GM12878 (cell line): ENCODE results near the gene SH2D5. TPM values are rescaled to one million over a fixed set of nuclear protein-coding genes. Genes with fewer than 3 reads are reported as not detected.

ENCODE experiments used
- ATAC-seq: fragments of 200-7000 bp; cut with Tn5 transposase; 3 replicates; pipeline ENCODE4 v1.9.1; 2020; ENCODE audit warnings: mild to moderate bottlenecking, moderate library complexity
- BruUV-seq: library from RNA; stranded (reverse); fragments of 400-500 nt; replicated peaks from 2 replicates; lab custom pipeline; 2021; lab: Mats Ljungman, UMichigan
- CTCF ChIA-PET: fragments of 300-600 bp; sonication (Branson Sonifier 250); formaldehyde crosslinking; extraction: SDS; loops from one replicate; lab custom pipeline; 2021; ENCODE audit warnings: inconsistent platforms; lab: Yijun Ruan, JAX
- POLR2A ChIA-PET: fragments of 350-600 bp; formaldehyde crosslinking; extraction: SDS; loops from one replicate; lab custom pipeline; 2021; ENCODE audit warnings: inconsistent platforms; lab: Charles Lee
- RAD21 ChIA-PET: fragments of 300-600 bp; sonication (Branson Sonifier 250); formaldehyde crosslinking; loops from one replicate; lab custom pipeline; 2023; ENCODE audit warnings: antibody characterized with exemption; ENCODE audit not compliant: unreplicated experiment; lab: Charles Lee
- SMC1A ChIA-PET: fragments of 300-600 bp; sonication (Branson Sonifier 250); formaldehyde crosslinking; loops from one replicate; lab custom pipeline; 2023; ENCODE audit not compliant: unreplicated experiment, uncharacterized antibody; lab: Charles Lee
- DNase-seq: peaks from one replicate; pipeline ENCODE4 v3.0.0-alpha.2; 2011; ENCODE audit warnings: low read depth, low spot score
- FAIRE-seq: peaks from 3 replicates; lab custom pipeline; 2011; peaks lifted over from hg19 to GRCh38; lab: Jason Lieb, UNC
- H2AFZ ChIP-seq: 2 replicates; pipeline ENCODE4 v1.6.0; 2011; ENCODE audit warnings: low read depth, low read length, control low read depth; ENCODE audit not compliant: control insufficient read depth
- H3K27ac ChIP-seq: 2 replicates; pipeline ENCODE4 v1.5.1; 2011; ENCODE audit warnings: control low read depth; ENCODE audit not compliant: control insufficient read depth, insufficient read depth
- H3K27me3 ChIP-seq, 2 experiments: replicated peaks in 1 of 2; 2 replicates each; pipeline versions ENCODE4 v1.6.0 to v1.6.1; 2011; ENCODE audit warnings: low read length in 1 of 2; ENCODE audit not compliant: control insufficient read depth in 2 of 2, insufficient read depth in 2 of 2
- H3K36me3 ChIP-seq, 2 experiments: 2 replicates each; pipeline ENCODE4 v1.5.1; 2011; ENCODE audit warnings: low read length in 1 of 2; ENCODE audit not compliant: control insufficient read depth in 2 of 2, insufficient read depth in 2 of 2
- H3K4me1 ChIP-seq: 2 replicates; pipeline ENCODE4 v1.6.1; 2011; ENCODE audit warnings: mild to moderate bottlenecking, low read length, moderate library complexity, mixed read lengths; ENCODE audit not compliant: control insufficient read depth, insufficient read depth
- H3K4me2 ChIP-seq: 2 replicates; pipeline ENCODE4 v1.6.0; 2011; ENCODE audit warnings: control low read depth; ENCODE audit not compliant: control insufficient read depth, insufficient read depth
- H3K4me3 ChIP-seq: fragments of 200-600 bp; sonication (generic); 2 replicates; pipeline ENCODE4 v1.5.1; 2016
- H3K79me2 ChIP-seq: 2 replicates; pipeline ENCODE4 v1.6.0; 2011; ENCODE audit warnings: low read length; ENCODE audit not compliant: control insufficient read depth, insufficient read depth
- H3K9ac ChIP-seq: 2 replicates; pipeline ENCODE4 v1.8.0; 2011; ENCODE audit warnings: low read length, control low read depth, mixed read lengths; ENCODE audit not compliant: control insufficient read depth, insufficient read depth
- H3K9me3 ChIP-seq: replicated peaks from 3 replicates; pipeline ENCODE4 v1.5.1; 2011; ENCODE audit warnings: mild to moderate bottlenecking, low read length; ENCODE audit not compliant: control insufficient read depth, insufficient read depth
- H4K20me1 ChIP-seq: 2 replicates; pipeline ENCODE4 v1.6.0; 2011; ENCODE audit not compliant: control insufficient read depth, insufficient read depth
- ESRRA ChIP-seq: IDR thresholded peaks from 2 replicates; pipeline ENCODE4 v1.6.1; 2012; ENCODE audit warnings: mild to moderate bottlenecking, low read length, improper control_type of control experiment
- GATAD2B ChIP-seq: fragments of 450-650 bp; conservative IDR thresholded peaks from 2 replicates; pipeline ENCODE4 v1.6.1; 2017; ENCODE audit warnings: low read depth, mild to moderate bottlenecking, moderate library complexity
- RCOR1 ChIP-seq: conservative IDR thresholded peaks from 2 replicates; pipeline ENCODE4 v1.6.1; 2012; ENCODE audit warnings: low read depth, low read length, improper control_type of control experiment
- SRF ChIP-seq, 2 experiments: IDR thresholded peaks; 2 replicates each; pipeline ENCODE4 v1.6.1; 2011; ENCODE audit warnings: low read depth in 2 of 2, low read length in 2 of 2, mild to moderate bottlenecking in 1 of 2, moderate library complexity in 1 of 2
- ZNF592 ChIP-seq: fragments of 450-650 bp; IDR thresholded peaks from 2 replicates; pipeline ENCODE4 v1.6.1; 2017; ENCODE audit warnings: mild to moderate bottlenecking, moderate library complexity
- WGBS: methylation state at CpG from one replicate; pipeline ENCODE4 v1.1.6; 2016; ENCODE audit warnings: low lambda C conversion rate; ENCODE audit not compliant: insufficient replicate concordance, insufficient coverage; ENCODE audit errors: missing lambda C conversion rate; 5-methylcytosine and 5-hydroxymethylcytosine counted together
- in situ Hi-C: fragments of 300-500 bp; cut with MboI; formaldehyde crosslinking; loops from 9 replicates; pipeline ENCODE4 v1.14.3; 2018; ENCODE audit warnings: mixed read lengths
- intact Hi-C: fragments of 100-400 bp; cut with micrococcal nuclease; formaldehyde crosslinking; loops from one replicate; pipeline ENCODE4 v1.14.2; 2022; ENCODE audit not compliant: unreplicated experiment
- polyA plus RNA-seq, 11 experiments: library from polyadenylated mRNA; depleted of rRNA in 4 of 11; unstranded in 6 of 11; stranded (reverse) in 5 of 11; fragments of >200 nt; fragmentation: Nextera tagmentation in 4 of 11; fragmentation: Illumina TruSeq in 1 of 11; extraction: Ambion mirVana in 4 of 11; extraction: Trizol in 1 of 11; gene quantifications; 1 replicate in 1 of 11; 2 replicates in 10 of 11; pipeline versions ENCODE4 v1.2.1 to v1.2.3, GENCODE V29; 2011 to 2016; ENCODE audit warnings: inconsistent platforms in 2 of 11, missing spikeins in 2 of 11, low read depth in 1 of 11
- total RNA-seq, 4 experiments: library from RNA; depleted of rRNA in 3 of 4; stranded (reverse); fragments of >200 nt in 3 of 4; fragmentation: Illumina TruSeq in 1 of 4; extraction: Trizol in 1 of 4; gene quantifications; 2 replicates each; pipeline versions ENCODE4 v1.2.1 to v1.2.3, GENCODE V29; 2013 to 2021
- TF ChIP-seq, protein P1 (sequence below): fragments of 450-650 bp; IDR thresholded peaks from 2 replicates; pipeline ENCODE4 v1.6.1; 2017; ENCODE audit warnings: mild to moderate bottlenecking

The SH2D5 gene
- total and polyA plus RNA-seq, 10 of the 15 experiments (the other 5 are each of a cell fraction or from before 2014, with no cell fraction given): 0.03 to 0.62 (median 0.20) TPM; not detected in 3

GRCh38 chr1:20691872-20692271 is 40.6 kb downstream of the SH2D5 start:
- in situ Hi-C loops: no loop called here
- 0% methylated on average over 1 of the region's 1 CpG for WGBS

More at GRCh38 chr1:20691872-20692271, 40.6 kb downstream of the SH2D5 start:
- SMC1A ChIA-PET: interaction anchor here (1.1 kb wide), 1 partner anchor 516 kb away, joined by 4 read pairs; no protein-coding TSS in a partner anchor
- ATAC-seq (no peak), DNase-seq (no peak), FAIRE-seq (no peak)
- Histone ChIP-seq H3K9me3 (no peaks in the 10 kb centered on the region), H3K9ac (no peak overlapping the region), H2AFZ (no peak overlapping the region), H4K20me1 (no peaks in the 10 kb centered on the region), H3K4me1 (peaks cover 4% of the 10 kb centered on the region), H3K36me3 (no peaks in the 10 kb centered on the region), H3K27ac (no peak overlapping the region), H3K27me3 (no peaks in the 10 kb centered on the region), H3K4me2 (no peak overlapping the region), H3K79me2 (no peaks in the 10 kb centered on the region), H3K4me3 (no peak overlapping the region)
- CTCF ChIA-PET: no interaction called here
- POLR2A ChIA-PET: no interaction called here
- no TSS peak for BruUV-seq
- intact Hi-C loops: loop anchor here (10.0 kb wide), 1 partner anchor 293 kb away; no protein-coding TSS in a partner anchor
- TF ChIP-seq, protein P1, sequence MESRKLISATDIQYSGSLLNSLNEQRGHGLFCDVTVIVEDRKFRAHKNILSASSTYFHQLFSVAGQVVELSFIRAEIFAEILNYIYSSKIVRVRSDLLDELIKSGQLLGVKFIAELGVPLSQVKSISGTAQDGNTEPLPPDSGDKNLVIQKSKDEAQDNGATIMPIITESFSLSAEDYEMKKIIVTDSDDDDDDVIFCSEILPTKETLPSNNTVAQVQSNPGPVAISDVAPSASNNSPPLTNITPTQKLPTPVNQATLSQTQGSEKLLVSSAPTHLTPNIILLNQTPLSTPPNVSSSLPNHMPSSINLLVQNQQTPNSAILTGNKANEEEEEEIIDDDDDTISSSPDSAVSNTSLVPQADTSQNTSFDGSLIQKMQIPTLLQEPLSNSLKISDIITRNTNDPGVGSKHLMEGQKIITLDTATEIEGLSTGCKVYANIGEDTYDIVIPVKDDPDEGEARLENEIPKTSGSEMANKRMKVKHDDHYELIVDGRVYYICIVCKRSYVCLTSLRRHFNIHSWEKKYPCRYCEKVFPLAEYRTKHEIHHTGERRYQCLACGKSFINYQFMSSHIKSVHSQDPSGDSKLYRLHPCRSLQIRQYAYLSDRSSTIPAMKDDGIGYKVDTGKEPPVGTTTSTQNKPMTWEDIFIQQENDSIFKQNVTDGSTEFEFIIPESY: no peak
- TF ChIP-seq SRF (IDR thresholded peaks at IDR 0.05; ENCODE audit: low read depth in 2 of 2, low read length in 2 of 2) (no peak), ZNF592 (no peak), GATAD2B (no peak), ESRRA (no peak), RCOR1 (no peak)
- RAD21 ChIA-PET: no interaction called here
